Thymus (tissue), 11 donors: ENCODE results near the gene CRMP1. TPM values are rescaled to one million over a fixed set of nuclear protein-coding genes. Genes with fewer than 3 reads are reported as not detected.

Source experiments
- DNase-seq, 9 donors: peaks; one replicate each; pipeline ENCODE4 v3.0.0-alpha.2; 2013; ENCODE audit warnings: low spot score in 9 of 9, low read depth in 6 of 9, missing footprints in 1 of 9
- H3K27ac ChIP-seq, 2 donors: one replicate each; pipeline ENCODE4 v1.5.1; 2013; ENCODE audit warnings: control low read depth in 1 of 2, low read depth in 1 of 2, low read length in 1 of 2, mild to moderate bottlenecking in 1 of 2, moderate library complexity in 1 of 2
- H3K27me3 ChIP-seq, 2 donors: one replicate each; pipeline ENCODE4 v1.5.1; 2013; ENCODE audit warnings: low read length in 1 of 2; ENCODE audit not compliant: control insufficient read depth in 2 of 2, insufficient read depth in 1 of 2
- H3K36me3 ChIP-seq, 2 donors: one replicate each; pipeline ENCODE4 v1.5.1; 2013; ENCODE audit warnings: low read length in 1 of 2, mild to moderate bottlenecking in 1 of 2, moderate library complexity in 1 of 2; ENCODE audit not compliant: control insufficient read depth in 2 of 2, insufficient read depth in 2 of 2
- H3K4me1 ChIP-seq, 2 donors: one replicate each; pipeline ENCODE4 v1.5.1; 2013; ENCODE audit warnings: low read length in 2 of 2; ENCODE audit not compliant: control insufficient read depth in 2 of 2, insufficient read depth in 2 of 2
- H3K4me3 ChIP-seq, 2 donors: one replicate each; pipeline ENCODE4 v1.5.1; 2013; ENCODE audit warnings: low read length in 2 of 2, control low read depth in 1 of 2, mild to moderate bottlenecking in 1 of 2
- H3K9me3 ChIP-seq, 2 donors: one replicate each; pipeline ENCODE4 v1.5.1; 2013; ENCODE audit warnings: low read length in 1 of 2, mild to moderate bottlenecking in 1 of 2; ENCODE audit not compliant: control insufficient read depth in 2 of 2, insufficient read depth in 1 of 2
- WGBS: extraction: QIAGEN DNeasy Blood & Tissue Kit; methylation state at CpG from one replicate; pipeline ENCODE4 v1.1.7; 2013; 5-methylcytosine and 5-hydroxymethylcytosine counted together
- polyA plus RNA-seq: library from polyadenylated mRNA; stranded (reverse); fragments of 200-250 nt; gene quantifications from one replicate; pipeline ENCODE4 v1.2.3, GENCODE V29; 2013
- total RNA-seq: library from RNA; stranded (reverse); fragments of 120-200 nt; gene quantifications from one replicate; pipeline ENCODE4 v1.2.4, GENCODE V29; 2013
- donor health status: healthy.

The CRMP1 gene
- total and polyA plus RNA-seq, 2 donors = 1.7 to 7.0 TPM

- Histone ChIP-seq H3K27me3 (no peaks in the 10 kb centered on the region), H3K4me3 (no peak overlapping the region), H3K36me3 (no peaks in the 10 kb centered on the region), H3K9me3 (no peaks in the 10 kb centered on the region), H3K4me1 (no peaks in the 10 kb centered on the region), H3K27ac (no peak overlapping the region)
- no peak for DNase-seq
- WGBS = 94% methylated on average over 5 of the region's 5 CpGs
These were observed 103.7 kb downstream of the CRMP1 start for GRCh38 chr4:5789141-5789540.

- WGBS = 68% methylated on average over 2 of the region's 2 CpGs
- no peaks in the 10 kb centered on the region for H3K36me3 ChIP-seq
These were observed 104.7 kb downstream of the CRMP1 start for GRCh38 chr4:5788144-5788543.

GRCh38 chr4:5787311-5787710 lies 105.6 kb downstream of the CRMP1 start:
- no peaks in the 10 kb centered on the region for H3K36me3 ChIP-seq
- no peaks in the 10 kb centered on the region for H3K27me3 ChIP-seq
- H3K9me3 ChIP-seq = no peaks in the 10 kb centered on the region
- WGBS = 97% methylated on average over 8 of the region's 8 CpGs
- H3K4me3 ChIP-seq = no peak overlapping the region
- H3K4me1 ChIP-seq = no peaks in the 10 kb centered on the region
- DNase-seq = no peak
- H3K27ac ChIP-seq = no peak overlapping the region

More at GRCh38 chr4:5788144-5788543, 104.7 kb downstream of the CRMP1 start:
- H3K27ac ChIP-seq = no peak overlapping the region
- no peaks in the 10 kb centered on the region for H3K27me3 ChIP-seq
- DNase-seq = no peak
- H3K4me3 ChIP-seq = no peak overlapping the region
- H3K9me3 ChIP-seq = no peaks in the 10 kb centered on the region
- no peaks in the 10 kb centered on the region for H3K4me1 ChIP-seq

- Histone ChIP-seq H3K4me1 (no peaks in the 10 kb centered on the region), H3K36me3 (no peaks in the 10 kb centered on the region), H3K27me3 (no peaks in the 10 kb centered on the region), H3K9me3 (no peaks in the 10 kb centered on the region), H3K27ac (no peak overlapping the region), H3K4me3 (no peak overlapping the region)
- no peak for DNase-seq
- 94% methylated on average over 9 of the region's 9 CpGs for WGBS
These were observed 106.8 kb downstream of the CRMP1 start for GRCh38 chr4:5785806-5786680.

- H3K27ac ChIP-seq = no peak overlapping the region
- WGBS = 95% methylated on average over 9 of the region's 9 CpGs
- H3K27me3 ChIP-seq = no peaks in the 10 kb centered on the region
- no peaks in the 10 kb centered on the region for H3K9me3 ChIP-seq
- DNase-seq = no peak
- H3K36me3 ChIP-seq = no peaks in the 10 kb centered on the region
- H3K4me1 ChIP-seq = no peaks in the 10 kb centered on the region
- no peak overlapping the region for H3K4me3 ChIP-seq
These were observed 107.8 kb downstream of the CRMP1 start for GRCh38 chr4:5784960-5785611.

GRCh38 chr4:5784021-5784420 lies 108.9 kb downstream of the CRMP1 start:
- WGBS = 92% methylated on average over 6 of the region's 6 CpGs
- Histone ChIP-seq H3K9me3 (no peaks in the 10 kb centered on the region), H3K4me1 (no peaks in the 10 kb centered on the region), H3K36me3 (no peaks in the 10 kb centered on the region), H3K27ac (no peak overlapping the region), H3K4me3 (no peak overlapping the region), H3K27me3 (no peaks in the 10 kb centered on the region)
- DNase-seq = no peak

GRCh38 chr4:5783486-5783885 lies 109.4 kb downstream of the CRMP1 start:
- Histone ChIP-seq H3K27me3 (no peaks in the 10 kb centered on the region), H3K4me1 (no peaks in the 10 kb centered on the region), H3K4me3 (no peak overlapping the region), H3K36me3 (no peaks in the 10 kb centered on the region), H3K9me3 (no peaks in the 10 kb centered on the region), H3K27ac (no peak overlapping the region)
- DNase-seq = no peak
- WGBS = 91% methylated on average over 14 of the region's 14 CpGs

- DNase-seq = no peak
- 94% methylated on average over 6 of the region's 6 CpGs for WGBS
These were observed 109.9 kb downstream of the CRMP1 start for GRCh38 chr4:5782829-5783476.

GRCh38 chr4:5781691-5782090 lies 111.2 kb downstream of the CRMP1 start:
- WGBS = 87% methylated on average over 3 of the region's 3 CpGs
- no peak overlapping the region for H3K4me3 ChIP-seq
- H3K9me3 ChIP-seq = no peaks in the 10 kb centered on the region
- no peaks in the 10 kb centered on the region for H3K36me3 ChIP-seq
- H3K27ac ChIP-seq = no peak overlapping the region
- no peak for DNase-seq
- H3K27me3 ChIP-seq = no peaks in the 10 kb centered on the region
- no peaks in the 10 kb centered on the region for H3K4me1 ChIP-seq

More at GRCh38 chr4:5782829-5783476, 109.9 kb downstream of the CRMP1 start:
- Histone ChIP-seq H3K27me3 (no peaks in the 10 kb centered on the region), H3K36me3 (no peaks in the 10 kb centered on the region), H3K9me3 (no peaks in the 10 kb centered on the region), H3K27ac (no peak overlapping the region), H3K4me1 (no peaks in the 10 kb centered on the region), H3K4me3 (no peak overlapping the region)
